Glutamatergic neuron (in vitro differentiated cells): ENCODE data around the gene RWDD4. TPM values are rescaled to one million over a fixed set of nuclear protein-coding genes. Genes with fewer than 3 reads are reported as not detected.

Experiments
- DNase-seq: peaks from one replicate; pipeline ENCODE4 v3.0.0; 2022
- H3K27ac Mint-ChIP-seq: one replicate; pipeline ENCODE4 v1.8.0; 2020; ENCODE audit warnings: mild to moderate bottlenecking, mixed read lengths, inconsistent platforms; ENCODE audit not compliant: unreplicated experiment
- H3K27me3 Mint-ChIP-seq: one replicate; pipeline ENCODE4 v1.8.0; 2020; ENCODE audit warnings: mild to moderate bottlenecking, moderate library complexity, mixed read lengths, inconsistent platforms; ENCODE audit not compliant: unreplicated experiment
- H3K36me3 Mint-ChIP-seq: one replicate; pipeline ENCODE4 v1.8.0; 2020; ENCODE audit warnings: mild to moderate bottlenecking, mixed read lengths, inconsistent platforms; ENCODE audit not compliant: unreplicated experiment
- H3K4me1 Mint-ChIP-seq: one replicate; pipeline ENCODE4 v1.8.0; 2020; ENCODE audit warnings: mild to moderate bottlenecking, low read depth, mixed read lengths, inconsistent platforms; ENCODE audit not compliant: unreplicated experiment
- H3K4me3 Mint-ChIP-seq: one replicate; pipeline ENCODE4 v1.8.0; 2020; ENCODE audit warnings: mild to moderate bottlenecking, mixed read lengths, inconsistent platforms; ENCODE audit not compliant: unreplicated experiment
- H3K9me3 Mint-ChIP-seq: one replicate; pipeline ENCODE4 v1.8.0; 2020; ENCODE audit warnings: mild to moderate bottlenecking, moderate library complexity, mixed read lengths, inconsistent platforms; ENCODE audit not compliant: unreplicated experiment
- CTCF ChIP-seq: fragments of 200-600 bp; sonication (generic); IDR thresholded peaks from one replicate; pipeline ENCODE4 v1.5.0; 2021; ENCODE audit not compliant: partially characterized antibody, unreplicated experiment
- total RNA-seq: library from RNA; stranded (reverse); fragmentation: NEBNext Ultra II Directional; extraction: Animal tissue kit (Norgen Biotek cat#: 25700); gene quantifications from one replicate; pipeline ENCODE4 v1.2.1, GENCODE V29; 2021; ENCODE audit not compliant: unreplicated experiment

RWDD4 gene
- total RNA-seq, 1 donor from 2014 or later = 17.8 TPM

GRCh38 chr4:183691006-183691405 is 32.0 kb upstream of the RWDD4 start:
- Mint-ChIP-seq H3K4me1 (no peaks in the 10 kb centered on the region), H3K36me3 (no peaks in the 10 kb centered on the region)

GRCh38 chr4:183688216-183688615 is 29.2 kb upstream of the RWDD4 start:
- no peaks in the 10 kb centered on the region for H3K9me3 Mint-ChIP-seq
- no peak for TF ChIP-seq CTCF
- no peaks in the 10 kb centered on the region for H3K36me3 Mint-ChIP-seq
- no peaks in the 10 kb centered on the region for H3K27me3 Mint-ChIP-seq
- DNase-seq = no peak
- no peaks in the 10 kb centered on the region for H3K4me1 Mint-ChIP-seq
- H3K4me3 Mint-ChIP-seq = no peak overlapping the region
- no peak overlapping the region for H3K27ac Mint-ChIP-seq

More at GRCh38 chr4:183691006-183691405, 32.0 kb upstream of the RWDD4 start:
- no peak overlapping the region for H3K4me3 Mint-ChIP-seq
- no peak overlapping the region for H3K27ac Mint-ChIP-seq
- no peak for DNase-seq
- H3K9me3 Mint-ChIP-seq = no peaks in the 10 kb centered on the region
- no peak for TF ChIP-seq CTCF
- no peaks in the 10 kb centered on the region for H3K27me3 Mint-ChIP-seq

GRCh38 chr4:183686461-183686860 is 27.5 kb upstream of the RWDD4 start:
- Mint-ChIP-seq H3K4me3 (no peak overlapping the region), H3K27ac (no peak overlapping the region), H3K36me3 (no peaks in the 10 kb centered on the region), H3K27me3 (no peaks in the 10 kb centered on the region), H3K9me3 (no peaks in the 10 kb centered on the region), H3K4me1 (no peaks in the 10 kb centered on the region)
- DNase-seq = no peak
- no peak for TF ChIP-seq CTCF

DNA sequence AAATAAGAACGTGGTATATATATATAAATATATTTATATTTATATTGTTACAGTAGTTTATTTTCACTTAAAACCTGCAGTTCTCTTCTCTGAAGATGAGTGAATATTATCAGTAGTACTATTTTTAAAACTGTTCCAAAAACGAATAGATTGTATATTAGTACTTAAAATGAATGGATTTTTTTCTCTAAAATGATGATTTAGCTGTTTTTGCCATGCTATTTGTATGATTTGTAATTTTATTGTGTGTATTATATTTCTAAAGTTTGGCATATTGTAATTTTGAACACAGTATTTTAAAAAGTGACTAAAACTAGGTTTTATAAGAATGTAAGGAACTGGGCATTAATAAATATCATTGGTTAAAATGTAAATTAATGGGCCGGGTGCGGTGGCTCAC is 22.1 kb upstream of the RWDD4 start:
- no peak overlapping the region for H3K4me3 Mint-ChIP-seq
- no peak overlapping the region for H3K27ac Mint-ChIP-seq
- H3K27me3 Mint-ChIP-seq = no peaks in the 10 kb centered on the region
- TF ChIP-seq CTCF = no peak
- no peak for DNase-seq
- H3K9me3 Mint-ChIP-seq = no peaks in the 10 kb centered on the region
- no peaks in the 10 kb centered on the region for H3K4me1 Mint-ChIP-seq
- H3K36me3 Mint-ChIP-seq = no peaks in the 10 kb centered on the region

DNA sequence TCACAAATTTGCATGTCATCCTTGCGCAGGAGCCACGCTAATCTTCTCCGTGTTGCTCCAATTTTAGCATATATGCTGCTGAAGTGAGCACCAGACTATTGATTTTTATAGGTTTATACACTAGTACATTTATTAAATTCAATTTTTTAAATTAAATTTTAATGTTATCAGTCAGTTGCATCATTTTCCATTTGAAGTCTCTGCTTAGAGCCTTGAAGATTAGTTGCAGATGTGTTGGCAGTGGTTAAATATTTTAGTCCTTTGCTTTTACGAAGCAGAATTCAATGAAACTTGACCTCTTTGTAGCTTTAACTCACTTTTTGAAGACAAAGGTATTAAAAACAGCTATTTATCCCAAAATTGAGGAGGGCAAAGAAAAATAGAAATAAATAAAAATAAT is 16.6 kb upstream of the RWDD4 start:
- H3K4me1 Mint-ChIP-seq = no peaks in the 10 kb centered on the region
- H3K36me3 Mint-ChIP-seq = no peaks in the 10 kb centered on the region
- DNase-seq = no peak
- H3K27ac Mint-ChIP-seq = no peak overlapping the region
- H3K9me3 Mint-ChIP-seq = no peaks in the 10 kb centered on the region
- no peak overlapping the region for H3K4me3 Mint-ChIP-seq
- TF ChIP-seq CTCF = no peak
- H3K27me3 Mint-ChIP-seq = no peaks in the 10 kb centered on the region
